Measurements from ENCODE around the gene C1orf159.

DNA sequence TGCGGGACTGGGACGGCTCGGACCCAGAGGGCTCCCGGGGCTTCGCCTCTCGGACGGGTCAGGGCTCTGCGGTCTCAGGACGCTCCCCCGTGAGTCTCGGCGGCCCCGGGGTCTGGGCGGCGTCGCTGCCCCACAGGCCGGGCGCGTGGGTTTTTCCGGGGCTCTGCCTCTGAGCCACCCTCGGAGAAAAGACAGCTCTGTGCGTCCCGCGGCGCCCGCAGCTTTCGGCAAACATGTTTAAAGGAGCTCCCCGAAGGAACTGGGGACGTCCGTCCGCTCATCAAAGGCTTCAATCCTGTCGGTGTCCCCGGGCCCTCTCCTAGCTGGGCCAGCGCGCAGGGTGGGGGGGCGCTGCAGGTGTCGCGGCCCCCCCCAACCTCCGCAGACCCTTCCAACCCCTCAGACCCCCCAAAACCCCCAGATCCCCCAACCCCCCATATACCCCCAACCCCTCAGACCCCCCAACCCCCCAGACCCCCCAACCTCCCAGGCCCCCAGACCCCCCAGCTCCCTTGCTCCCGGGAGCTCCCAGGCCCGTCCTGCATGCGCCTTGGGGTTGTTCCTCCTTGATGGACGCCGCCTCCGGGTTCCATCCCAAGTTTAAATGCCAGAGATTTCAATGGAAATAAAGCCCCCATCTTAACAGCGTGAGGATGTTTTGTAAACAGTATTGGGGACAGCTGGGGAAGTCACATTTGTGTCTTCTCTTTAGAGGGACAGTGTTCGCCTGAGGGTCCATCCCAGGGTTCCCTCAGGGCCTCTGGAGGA is 996 bp upstream of the C1orf159 start:
- TF ChIP-seq CTCF (IDR thresholded peaks at IDR 0.05) (no peak), POLR2A (IDR thresholded peaks at IDR 0.05) (no peak)

Measured in esophagus squamous epithelium (tissue), 4 donors.